ENCODE measurements around the gene FUBP1. TPM values are rescaled to one million over a fixed set of nuclear protein-coding genes. Genes with fewer than 3 reads are reported as not detected.

The FUBP1 gene
- total RNA-seq, 6 donors from 2014 or later = 75.6 to 161 (median 87.1) TPM

- Histone ChIP-seq H3K4me1 (peaks cover 0 to 5% (median 1%) of the 10 kb centered on the region in 4 donors), H3K9me3 (no peaks in the 10 kb centered on the region), H3K4me3 (peak overlapping the region in 1 of 4 donors; percentile 56), H3K36me3 (peaks cover 0 to 18% (median 0%) of the 10 kb centered on the region in 4 donors), H3K27ac (no peak overlapping the region), H3K27me3 (no peaks in the 10 kb centered on the region)
- TF ChIP-seq POLR2AphosphoS5 (IDR thresholded peaks at IDR 0.05) (no peak), POLR2A (IDR thresholded peaks at IDR 0.05) (no peak), EP300 (IDR thresholded peaks at IDR 0.05) (no peak), CTCF (IDR thresholded peaks at IDR 0.05) (no peak)
- DNase-seq (no peak), ATAC-seq (ENCODE audit: low FRiP score in 2 of 2) (peak in 1 of 2 donors; percentile 66)
- WGBS, 2 donors = 87 to 90% methylated on average over 3 of the region's 3 CpGs
These were observed 31.0 kb upstream of the FUBP1 start for GRCh38 chr1:78009836-78010235.

GRCh38 chr1:78009276-78009675 lies 30.4 kb upstream of the FUBP1 start:
- peak overlapping the region in 1 of 4 donors; percentile 56 for H3K4me3 ChIP-seq
- no peak overlapping the region for H3K27ac ChIP-seq
- DNase-seq (no peak), ATAC-seq (ENCODE audit: low FRiP score in 2 of 2) (no peak)
- H3K36me3 ChIP-seq = peaks cover 0 to 13% (median 0%) of the 10 kb centered on the region in 4 donors
- no peaks in the 10 kb centered on the region for H3K27me3 ChIP-seq
- no peak for TF ChIP-seq POLR2AphosphoS5 (IDR thresholded peaks at IDR 0.05)
- TF ChIP-seq POLR2A (IDR thresholded peaks at IDR 0.05) = no peak
- no peak for TF ChIP-seq EP300 (IDR thresholded peaks at IDR 0.05)
- TF ChIP-seq CTCF (IDR thresholded peaks at IDR 0.05) = no peak
- no peaks in the 10 kb centered on the region for H3K9me3 ChIP-seq
- H3K4me1 ChIP-seq = peaks cover 0 to 5% (median 1%) of the 10 kb centered on the region in 4 donors
- WGBS, 2 donors = 89 to 90% methylated on average over 3 of the region's 3 CpGs

- ATAC-seq (ENCODE audit: low FRiP score in 2 of 2) = no peak
- peak overlapping the region in 2 of 4 donors; percentile 56 to 59 for H3K4me3 ChIP-seq
These were observed 28.9 kb upstream of the FUBP1 start for GRCh38 chr1:78007677-78008341.

GRCh38 chr1:78006521-78006920 lies 27.6 kb upstream of the FUBP1 start:
- peak overlapping the region in 3 of 4 donors; percentile 83 to 87 (median 85) for H3K27ac ChIP-seq
- DNase-seq (no peak), ATAC-seq (ENCODE audit: low FRiP score in 2 of 2) (no peak)
- no peak for TF ChIP-seq POLR2A (IDR thresholded peaks at IDR 0.05)
- no peak for TF ChIP-seq CTCF (IDR thresholded peaks at IDR 0.05)
- TF ChIP-seq EP300 (IDR thresholded peaks at IDR 0.05) = no peak
- no peak for TF ChIP-seq POLR2AphosphoS5 (IDR thresholded peaks at IDR 0.05)
- H3K4me3 ChIP-seq = peak overlapping the region; percentile 2 to 59 (median 50)
- H3K27me3 ChIP-seq = no peaks in the 10 kb centered on the region
- no peaks in the 10 kb centered on the region for H3K9me3 ChIP-seq
- peaks cover 4 to 15% (median 8%) of the 10 kb centered on the region in 4 donors for H3K4me1 ChIP-seq
- H3K36me3 ChIP-seq = no peaks in the 10 kb centered on the region

More at GRCh38 chr1:78007677-78008341, 28.9 kb upstream of the FUBP1 start:
- DNase-seq = no peak
- Histone ChIP-seq H3K4me1 (peaks cover 4 to 12% (median 8%) of the 10 kb centered on the region in 4 donors), H3K27ac (no peak overlapping the region), H3K27me3 (no peaks in the 10 kb centered on the region), H3K9me3 (no peaks in the 10 kb centered on the region), H3K36me3 (peaks cover 0 to under 1% (median 0%) of the 10 kb centered on the region in 4 donors)
- 86 to 88% methylated on average over 4 of the region's 4 CpGs for WGBS, 2 donors
- TF ChIP-seq EP300 (IDR thresholded peaks at IDR 0.05) = no peak
- TF ChIP-seq POLR2AphosphoS5 (IDR thresholded peaks at IDR 0.05) = no peak
- TF ChIP-seq CTCF (IDR thresholded peaks at IDR 0.05) = no peak
- no peak for TF ChIP-seq POLR2A (IDR thresholded peaks at IDR 0.05)

Data from upper lobe of left lung (tissue), 6 donors.